EL (cell line): ENCODE measurements around the gene WDR62.
"Not testable (repeated sequence)": the region's sequence is repeated elsewhere in the genome, so short reads cannot be mapped to it uniquely, and the experiment has no call there.

Source experiments
- DNase-seq: peaks from one replicate; pipeline ENCODE4 v3.0.0-alpha.2; 2016

WDR62 gene

GRCh38 chr19:36040495-36040894 is 14.2 kb upstream of the WDR62 start:
- no peak for DNase-seq

- DNase-seq = not testable (repeated sequence)
Observed at GRCh38 chr19:36041092-36041491, 13.6 kb upstream of the WDR62 start.

DNA sequence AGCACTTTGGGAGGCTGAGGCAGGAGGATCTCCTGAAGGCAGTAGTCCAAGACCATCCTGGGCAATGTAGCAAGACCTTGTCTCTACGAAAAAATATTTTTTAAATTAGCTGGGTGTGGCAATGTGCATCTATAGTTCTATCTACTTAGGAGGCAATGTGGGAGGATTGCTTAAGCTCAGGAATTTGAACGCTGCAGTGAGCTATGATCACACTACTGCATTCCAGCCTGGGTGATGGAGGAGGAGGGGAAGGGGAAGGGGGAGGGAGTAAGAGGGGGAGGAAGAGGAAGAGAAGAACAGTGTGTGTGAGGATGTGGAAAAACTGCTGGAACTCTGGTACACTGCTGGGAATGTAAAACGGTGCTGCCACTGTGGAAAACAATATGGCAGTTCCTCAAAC is 12.9 kb upstream of the WDR62 start:
- peak; percentile 90 for DNase-seq

GRCh38 chr19:36043952-36044351 is 10.7 kb upstream of the WDR62 start:
- no peak for DNase-seq

- DNase-seq = no peak
Observed at GRCh38 chr19:36046443-36047050, 8.2 kb upstream of the WDR62 start.

DNA sequence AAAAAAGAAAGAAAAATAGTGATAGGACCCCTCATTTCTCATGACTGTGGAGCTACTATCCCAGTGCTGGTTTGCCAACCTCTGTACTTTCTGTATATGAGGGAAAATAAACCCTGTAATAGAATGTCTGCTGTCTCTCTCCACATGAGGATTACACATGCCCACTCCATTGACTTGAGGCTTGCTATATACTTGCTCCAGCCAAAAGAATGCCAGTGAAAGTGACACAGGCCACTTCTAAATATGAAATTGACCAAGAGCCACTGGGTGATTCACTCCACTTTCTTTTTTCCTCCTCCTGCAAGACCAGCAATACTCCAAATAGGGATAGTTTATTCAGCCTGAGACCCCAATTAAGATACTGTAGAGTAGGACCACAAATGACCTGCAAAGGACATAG is 6.9 kb upstream of the WDR62 start:
- no peak for DNase-seq

GRCh38 chr19:36049080-36049698 is 5.5 kb upstream of the WDR62 start:
- DNase-seq = no peak

- no peak for DNase-seq
Observed at GRCh38 chr19:36051236-36051635, 3.5 kb upstream of the WDR62 start.

DNA sequence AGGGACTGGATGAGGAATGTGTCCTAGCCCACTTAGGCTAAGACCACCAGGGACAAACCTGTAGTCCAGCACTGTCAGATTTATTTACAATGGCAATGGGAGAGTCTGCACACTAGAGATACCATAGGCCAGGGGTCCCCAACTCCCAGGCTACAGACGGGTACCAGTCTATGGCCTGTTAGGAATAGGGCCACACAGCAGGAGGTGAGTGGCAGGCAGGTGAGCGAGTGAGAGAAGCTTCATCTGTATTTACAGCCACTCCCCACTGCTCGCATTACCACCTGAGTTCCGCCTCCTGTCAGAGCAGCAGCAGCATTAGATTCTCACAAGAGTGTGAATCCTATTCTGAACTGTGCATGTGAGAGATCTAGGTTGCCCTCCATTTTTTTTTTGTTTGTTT is 3.1 kb upstream of the WDR62 start:
- no peak for DNase-seq

DNA sequence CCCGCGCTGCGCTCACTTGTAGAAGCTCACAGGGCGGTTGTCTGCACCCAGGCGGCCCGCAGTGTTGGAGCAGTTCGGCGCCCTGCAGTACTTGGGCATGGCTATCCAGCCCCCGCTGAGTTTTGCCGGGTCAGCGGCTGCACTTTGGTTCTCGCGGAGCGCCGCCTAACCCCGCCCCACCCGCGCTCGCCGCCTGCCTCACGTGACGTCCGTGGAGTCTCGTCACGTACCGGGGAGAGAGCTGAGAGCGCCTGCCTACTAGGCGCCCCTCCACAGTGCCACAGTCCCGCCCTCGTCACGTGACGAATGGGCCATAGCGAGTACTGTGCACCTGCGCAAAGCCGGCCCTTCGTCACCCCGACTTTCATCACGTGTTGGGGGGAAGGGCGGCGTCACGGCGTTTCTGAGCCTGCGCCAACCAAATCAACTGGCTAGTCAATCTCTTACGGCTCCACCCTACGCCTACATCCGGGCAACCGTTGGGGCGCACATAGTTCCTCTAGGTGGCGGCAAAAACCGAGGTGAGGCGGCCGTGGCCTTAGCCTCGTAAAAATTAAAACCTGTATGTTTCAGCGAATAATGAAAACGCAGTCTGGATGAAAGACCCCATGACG is 471 bp upstream of the WDR62 start, which contains the start of gene THAP8:
Gene THAP8, minus strand, starts transcription at position 167 of the 614 bp plus-strand sequence. Its CDS starts 68 bp downstream, at position 99.
- peak; percentile 99 for DNase-seq

DNA sequence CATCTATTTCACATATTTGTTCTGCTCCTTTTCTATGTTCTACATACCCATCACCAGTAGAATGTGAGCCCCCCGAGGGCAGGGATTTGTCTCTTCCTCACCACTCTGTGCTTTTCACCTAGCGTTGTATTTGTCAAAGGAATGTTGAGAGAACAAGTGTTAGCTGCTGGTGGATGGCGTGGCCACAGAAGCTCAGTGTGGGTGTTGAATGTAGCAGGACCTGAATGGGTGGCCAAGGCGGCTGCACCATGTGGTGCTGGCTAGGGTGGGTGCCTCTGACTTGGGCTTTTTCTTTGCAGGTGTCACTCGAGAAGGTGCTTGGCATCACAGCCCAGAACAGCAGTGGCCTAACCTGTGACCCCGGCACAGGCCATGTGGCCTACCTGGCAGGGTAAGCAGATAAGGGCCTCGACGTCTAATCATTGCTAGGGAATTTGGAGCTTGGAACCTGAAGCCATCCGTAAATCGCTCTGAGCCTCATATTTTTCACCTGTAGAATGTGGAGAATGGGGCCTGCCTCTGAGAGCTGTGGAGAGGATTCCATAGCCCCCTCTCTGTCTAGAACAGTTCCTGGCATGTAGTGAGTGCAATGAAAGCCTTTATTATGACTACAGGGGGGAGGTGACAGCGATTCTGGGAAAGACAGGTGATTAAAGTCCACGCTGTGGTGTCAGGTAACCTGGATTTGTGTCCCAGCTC is 3.9 kb downstream of the WDR62 start:
- no peak for DNase-seq

GRCh38 chr19:36059180-36059910 is 4.6 kb downstream of the WDR62 start:
- no peak for DNase-seq

DNA sequence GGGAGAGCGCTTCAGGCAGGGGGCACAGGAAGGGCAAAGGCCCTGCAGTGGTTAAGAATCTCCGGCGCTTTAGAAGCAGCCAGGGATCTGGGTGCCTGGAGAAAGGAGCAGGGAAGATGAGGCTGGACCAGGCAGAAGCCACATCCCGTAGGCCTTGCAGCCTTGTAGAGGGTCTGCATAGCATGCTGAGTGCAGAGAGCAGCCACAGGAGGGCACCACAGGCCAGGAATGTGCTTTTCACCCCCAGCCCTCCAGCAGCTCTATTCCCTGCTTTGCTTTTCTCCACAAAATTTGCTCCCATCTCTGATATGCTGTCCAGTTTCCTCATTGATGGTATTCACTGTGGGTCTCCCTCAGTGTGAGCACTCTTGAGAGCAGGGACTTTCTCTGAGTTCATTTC is 5.7 kb downstream of the WDR62 start:
- DNase-seq = peak; percentile 43

GRCh38 chr19:36061367-36061766 is 6.7 kb downstream of the WDR62 start:
- no peak for DNase-seq

- no peak for DNase-seq
Observed at GRCh38 chr19:36064826-36065225, 10.1 kb downstream of the WDR62 start.

DNA sequence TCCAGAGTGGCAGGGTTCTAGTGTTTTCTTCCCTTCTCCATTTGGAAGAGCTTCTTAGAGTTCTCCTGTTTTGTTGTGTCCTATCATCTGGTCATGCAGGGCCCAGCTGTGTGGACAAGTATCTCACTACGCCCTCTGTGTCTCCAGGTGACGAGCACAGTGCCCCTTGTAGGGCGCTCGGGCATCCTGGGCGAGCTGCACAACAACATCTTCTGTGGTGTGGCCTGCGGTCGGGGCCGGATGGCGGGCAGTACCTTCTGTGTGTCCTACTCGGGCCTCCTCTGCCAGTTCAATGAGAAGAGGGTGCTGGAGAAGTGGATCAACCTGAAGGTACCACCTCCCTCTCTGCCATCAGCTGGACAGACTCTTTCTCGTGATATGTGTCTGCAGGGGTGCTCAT is 13.0 kb downstream of the WDR62 start:
- DNase-seq = no peak

GRCh38 chr19:36068810-36069499 is 14.3 kb downstream of the WDR62 start:
- not testable (repeated sequence) for DNase-seq

- DNase-seq = no peak
Observed at GRCh38 chr19:36072081-36072480, 17.4 kb downstream of the WDR62 start.

- DNase-seq = no peak
Observed at GRCh38 chr19:36073121-36073876, 18.6 kb downstream of the WDR62 start.

- DNase-seq = no peak
Observed at GRCh38 chr19:36079389-36079945, 24.8 kb downstream of the WDR62 start.

GRCh38 chr19:36081385-36081784 is 26.7 kb downstream of the WDR62 start:
- no peak for DNase-seq
